ENCODE results near the gene BECN2.

Gene BECN2, protein sequence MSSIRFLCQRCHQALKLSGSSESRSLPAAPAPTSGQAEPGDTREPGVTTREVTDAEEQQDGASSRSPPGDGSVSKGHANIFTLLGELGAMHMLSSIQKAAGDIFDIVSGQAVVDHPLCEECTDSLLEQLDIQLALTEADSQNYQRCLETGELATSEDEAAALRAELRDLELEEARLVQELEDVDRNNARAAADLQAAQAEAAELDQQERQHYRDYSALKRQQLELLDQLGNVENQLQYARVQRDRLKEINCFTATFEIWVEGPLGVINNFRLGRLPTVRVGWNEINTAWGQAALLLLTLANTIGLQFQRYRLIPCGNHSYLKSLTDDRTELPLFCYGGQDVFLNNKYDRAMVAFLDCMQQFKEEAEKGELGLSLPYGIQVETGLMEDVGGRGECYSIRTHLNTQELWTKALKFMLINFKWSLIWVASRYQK

GRCh38 chr1:241957692-241958494, at the start of gene BECN2:
BECN2 (plus strand) TSS chr1:241957767; CDS start chr1:241957767, 0 bp downstream.
- no peak for DNase-seq
- in situ Hi-C loops (cut with MboI; ENCODE audit: low pct_unique_long_range_greater_than_20kb, low sequenced_read_pairs) = no loop called here

GRCh38 chr1:241916196-241916595, 41.4 kb upstream of the BECN2 start:
- in situ Hi-C loops (cut with MboI; ENCODE audit: low pct_unique_long_range_greater_than_20kb, low sequenced_read_pairs) = no loop called here
- DNase-seq = no peak

DNA sequence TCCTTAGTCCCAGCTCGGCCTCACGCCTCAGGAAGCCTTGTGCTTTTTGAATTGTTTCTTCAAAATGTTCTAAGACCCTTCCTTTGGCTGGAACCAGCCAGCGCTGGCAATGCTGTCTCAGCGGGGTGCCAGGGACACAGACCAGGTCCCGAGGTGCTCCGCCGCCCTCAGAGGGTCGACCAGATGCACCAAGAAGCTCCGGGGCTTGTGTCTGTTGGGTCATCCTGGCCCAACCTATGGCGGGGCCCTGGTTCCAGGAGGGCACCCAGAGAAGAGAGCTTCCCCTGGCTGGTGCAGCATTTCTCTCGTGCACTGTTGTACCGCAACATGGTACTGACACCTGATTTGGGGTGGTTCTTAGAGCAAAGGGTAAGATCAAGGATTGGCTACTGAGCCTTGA, 40.1 kb upstream of the BECN2 start:
- in situ Hi-C loops (cut with MboI; ENCODE audit: low pct_unique_long_range_greater_than_20kb, low sequenced_read_pairs) = no loop called here
- no peak for DNase-seq

DNA sequence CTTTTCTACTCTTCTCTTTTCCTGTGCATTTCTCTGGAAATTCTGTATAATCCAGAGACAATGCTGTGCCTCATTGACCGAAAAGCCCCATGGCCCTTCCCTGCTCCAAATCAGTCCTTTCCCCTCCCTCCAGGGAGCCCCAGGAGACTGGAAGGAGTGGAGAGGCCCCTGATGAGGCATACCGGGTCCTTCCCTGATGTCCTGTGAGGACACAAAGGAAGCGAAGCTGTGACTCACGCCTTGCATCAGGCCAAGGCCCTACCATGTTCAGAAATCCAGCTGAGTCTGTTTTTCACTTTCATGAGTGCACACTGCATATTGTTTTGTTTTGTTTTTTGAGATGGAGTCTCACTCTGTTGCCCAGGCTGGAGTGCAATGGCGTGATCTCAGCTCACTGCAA, 38.7 kb upstream of the BECN2 start:
- no peak for DNase-seq
- in situ Hi-C loops (cut with MboI; ENCODE audit: low pct_unique_long_range_greater_than_20kb, low sequenced_read_pairs) = no loop called here

DNA sequence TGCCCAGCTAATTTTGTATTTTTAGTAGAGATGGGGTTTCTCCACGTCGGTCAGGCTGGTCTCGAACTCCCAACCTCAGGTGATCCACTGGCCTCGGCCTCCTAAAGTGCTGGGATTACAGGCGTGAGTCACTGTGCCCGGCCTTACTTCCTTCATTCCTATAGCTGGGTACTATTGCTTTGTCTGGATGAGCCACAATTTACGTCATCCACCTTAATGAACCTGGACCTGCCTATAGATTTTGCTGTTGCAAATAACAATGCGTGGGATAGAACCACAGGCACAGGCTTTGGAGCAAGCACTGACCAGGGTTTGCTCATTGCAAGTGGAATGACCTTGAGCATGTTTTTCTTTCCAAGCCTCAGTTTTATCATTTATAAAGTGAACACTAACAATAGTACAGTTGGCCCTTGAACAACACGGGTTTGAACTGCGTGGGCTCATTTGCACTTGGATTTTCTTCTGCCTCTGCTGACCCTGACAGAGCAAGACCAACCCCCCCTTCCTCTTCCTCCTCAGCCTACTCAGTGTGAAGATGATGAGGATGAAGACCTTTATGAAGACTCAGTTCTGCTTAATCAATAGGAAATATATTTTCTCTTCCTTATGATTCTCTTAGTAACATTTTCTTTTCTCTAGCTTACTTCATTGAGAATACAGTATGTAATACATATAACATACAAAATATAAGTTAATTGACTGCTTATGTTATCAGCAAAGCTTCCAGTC, 33.3 kb upstream of the BECN2 start:
- no peak for DNase-seq
- in situ Hi-C loops (cut with MboI; ENCODE audit: low pct_unique_long_range_greater_than_20kb, low sequenced_read_pairs) = no loop called here

DNA sequence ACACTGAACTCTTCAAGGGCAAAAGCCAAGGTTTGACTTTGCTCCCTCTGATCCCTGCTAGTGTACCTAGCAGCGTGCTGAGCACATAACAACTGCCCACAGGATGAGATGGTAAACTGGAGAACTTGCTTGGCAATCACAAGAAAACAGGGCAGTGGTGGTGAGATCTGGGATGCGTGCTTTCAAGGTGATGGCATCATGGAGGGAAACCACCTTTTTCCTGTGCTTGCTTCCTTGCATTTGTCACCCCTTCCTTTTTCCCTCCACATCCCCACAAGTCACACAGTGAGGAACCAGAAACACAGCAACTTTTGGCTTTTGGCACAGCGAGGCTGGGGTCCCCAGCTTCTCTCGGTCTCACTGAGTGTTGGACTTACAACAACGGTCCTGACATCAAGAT, 31.4 kb upstream of the BECN2 start:
- no peak for DNase-seq
- in situ Hi-C loops (cut with MboI; ENCODE audit: low pct_unique_long_range_greater_than_20kb, low sequenced_read_pairs) = no loop called here

DNA sequence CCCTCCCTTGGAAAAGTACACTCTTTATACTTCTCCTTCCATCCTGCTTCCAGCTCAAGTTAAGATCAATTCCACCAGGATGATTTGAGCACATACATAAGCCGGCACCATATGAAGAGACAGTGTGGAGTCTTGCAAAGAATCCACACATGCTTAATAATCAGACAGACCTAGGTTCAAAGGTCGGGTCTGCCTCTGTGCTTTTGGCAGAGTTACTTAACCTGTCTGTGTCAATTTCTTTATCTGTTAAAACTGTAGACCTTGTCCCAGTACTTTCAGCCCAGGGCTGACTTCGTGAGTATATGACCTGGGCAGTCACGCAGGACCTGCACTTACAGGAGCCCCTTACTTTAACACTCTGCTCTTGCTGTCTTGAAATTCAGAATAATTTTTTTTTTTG, 30.2 kb upstream of the BECN2 start:
- no peak for DNase-seq
- in situ Hi-C loops (cut with MboI; ENCODE audit: low pct_unique_long_range_greater_than_20kb, low sequenced_read_pairs) = no loop called here

GRCh38 chr1:241932845-241933244, 24.7 kb upstream of the BECN2 start:
- DNase-seq = no peak
- in situ Hi-C loops (cut with MboI; ENCODE audit: low pct_unique_long_range_greater_than_20kb, low sequenced_read_pairs) = no loop called here

- DNase-seq = no peak
- in situ Hi-C loops (cut with MboI; ENCODE audit: low pct_unique_long_range_greater_than_20kb, low sequenced_read_pairs) = no loop called here
Measured at GRCh38 chr1:241934201-241934848, 23.2 kb upstream of the BECN2 start.

GRCh38 chr1:241934866-241935265, 22.7 kb upstream of the BECN2 start:
- DNase-seq = no peak
- in situ Hi-C loops (cut with MboI; ENCODE audit: low pct_unique_long_range_greater_than_20kb, low sequenced_read_pairs) = no loop called here

GRCh38 chr1:241939798-241940197, 17.8 kb upstream of the BECN2 start:
- in situ Hi-C loops (cut with MboI; ENCODE audit: low pct_unique_long_range_greater_than_20kb, low sequenced_read_pairs) = no loop called here
- DNase-seq = no peak

GRCh38 chr1:241942738-241943137, 14.8 kb upstream of the BECN2 start:
- no peak for DNase-seq
- in situ Hi-C loops (cut with MboI; ENCODE audit: low pct_unique_long_range_greater_than_20kb, low sequenced_read_pairs) = no loop called here

GRCh38 chr1:241944300-241944699, 13.3 kb upstream of the BECN2 start:
- in situ Hi-C loops (cut with MboI; ENCODE audit: low pct_unique_long_range_greater_than_20kb, low sequenced_read_pairs) = no loop called here
- peak; percentile 6 for DNase-seq

DNA sequence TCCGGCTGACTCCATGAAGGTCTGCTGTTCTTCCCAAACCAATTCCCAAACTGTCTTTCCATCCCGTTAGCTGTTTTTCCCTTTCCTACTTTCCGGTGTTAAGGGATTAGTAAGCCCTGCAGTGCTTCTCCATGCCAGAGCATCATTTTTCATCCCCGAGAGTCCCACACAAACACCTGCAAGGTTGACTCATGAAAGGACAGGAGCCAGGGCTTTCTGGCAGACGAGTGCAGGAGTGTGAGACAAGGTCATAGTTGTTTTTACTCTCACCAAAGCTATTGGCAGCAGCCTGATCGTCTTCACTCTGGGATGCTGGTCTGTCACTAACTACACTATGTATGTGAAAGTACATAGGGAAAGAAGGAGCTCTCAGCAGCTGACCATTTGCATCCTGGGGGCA, 10.2 kb upstream of the BECN2 start:
- no peak for DNase-seq
- in situ Hi-C loops (cut with MboI; ENCODE audit: low pct_unique_long_range_greater_than_20kb, low sequenced_read_pairs) = no loop called here

DNA sequence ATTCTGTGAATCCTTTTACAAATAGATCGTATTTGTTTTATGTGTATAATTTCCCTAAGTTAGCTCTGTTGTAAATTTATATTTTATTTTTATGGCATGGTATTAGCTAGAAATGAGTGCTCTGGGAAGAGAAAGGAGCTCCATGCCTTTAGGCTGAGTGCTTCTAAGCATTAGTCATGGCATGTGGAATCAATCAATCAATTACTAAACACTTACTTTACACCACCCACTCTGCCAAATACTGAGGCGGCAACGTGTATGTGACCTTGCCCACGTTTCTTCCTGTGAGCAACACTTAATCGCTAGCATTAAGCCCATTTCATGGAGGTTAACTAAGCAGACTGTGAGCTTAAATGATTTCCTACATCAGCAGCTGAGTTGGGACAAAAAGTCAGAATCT, 7.2 kb upstream of the BECN2 start:
- DNase-seq = no peak
- in situ Hi-C loops (cut with MboI; ENCODE audit: low pct_unique_long_range_greater_than_20kb, low sequenced_read_pairs) = no loop called here

DNA sequence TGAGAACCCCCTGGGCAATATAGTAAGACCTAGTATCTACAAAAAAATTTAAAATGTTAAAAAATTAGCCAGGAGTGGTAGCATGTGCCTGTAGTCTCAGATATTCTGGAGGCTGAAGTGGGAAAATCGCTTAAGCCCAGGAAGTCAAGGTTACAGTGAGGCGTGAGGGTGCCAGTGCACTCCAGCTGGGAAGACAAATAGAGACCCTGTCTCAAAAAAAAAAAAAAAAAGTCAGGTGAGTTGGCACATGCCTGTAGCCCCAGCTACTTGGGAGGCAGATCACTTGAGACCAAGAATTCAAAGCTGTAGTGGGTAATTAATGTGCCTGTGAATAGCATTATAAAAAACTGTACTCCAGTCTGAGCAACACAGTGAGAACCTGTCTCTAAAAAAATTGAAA, 4.6 kb downstream of the BECN2 start:
- no peak for DNase-seq
- in situ Hi-C loops (cut with MboI; ENCODE audit: low pct_unique_long_range_greater_than_20kb, low sequenced_read_pairs) = no loop called here

DNA sequence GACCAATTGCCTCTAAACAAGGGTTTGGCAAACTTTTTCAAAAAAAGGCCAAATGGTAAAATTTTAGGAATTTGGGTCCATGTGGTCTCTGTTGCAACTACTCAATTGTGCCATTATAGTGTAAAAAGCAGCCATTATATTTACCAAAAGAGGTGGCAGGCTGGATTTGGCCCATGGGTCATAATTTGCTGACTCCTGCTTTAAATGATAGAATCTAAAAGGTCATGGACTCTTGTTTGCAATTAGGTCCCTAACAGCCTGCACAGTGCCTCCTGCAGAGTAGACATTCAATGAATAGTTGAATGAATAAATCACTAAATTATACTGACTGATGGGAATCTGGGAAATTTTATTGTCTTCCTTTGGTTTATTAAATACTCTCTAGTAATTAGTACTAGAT, 6.2 kb downstream of the BECN2 start:
- DNase-seq = no peak
- in situ Hi-C loops (cut with MboI; ENCODE audit: low pct_unique_long_range_greater_than_20kb, low sequenced_read_pairs) = no loop called here

GRCh38 chr1:241964550-241965282, 7.1 kb downstream of the BECN2 start:
- in situ Hi-C loops (cut with MboI; ENCODE audit: low pct_unique_long_range_greater_than_20kb, low sequenced_read_pairs) = no loop called here
- no peak for DNase-seq

DNA sequence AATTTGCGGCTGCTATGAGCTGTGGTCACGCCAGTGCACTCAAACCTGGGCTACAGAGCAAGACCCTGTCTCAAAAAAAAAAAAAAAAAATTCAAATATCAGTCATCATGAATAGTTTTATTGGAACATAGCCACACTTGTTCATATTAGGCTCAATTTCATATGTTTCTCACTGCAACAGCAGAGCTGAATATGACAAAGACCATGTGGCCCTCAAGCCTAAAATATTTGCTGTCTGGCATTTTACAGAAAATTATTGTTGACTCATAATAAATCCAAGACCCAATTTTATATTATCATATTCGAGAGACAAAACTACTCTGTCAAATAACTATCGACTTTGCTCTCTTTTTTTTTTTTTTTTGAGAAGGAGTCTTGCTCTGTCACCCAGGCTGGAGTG, 11.0 kb downstream of the BECN2 start:
- no peak for DNase-seq
- in situ Hi-C loops (cut with MboI; ENCODE audit: low pct_unique_long_range_greater_than_20kb, low sequenced_read_pairs) = no loop called here
